ENCODE measurements around the gene RBFOX2.
"Not testable (repeated sequence)": the region's sequence is repeated elsewhere in the genome, so short reads cannot be mapped to it uniquely, and the experiment has no call there.

The RBFOX2 gene

GRCh38 chr22:35756722-35757121 is 271.9 kb downstream of the RBFOX2 start:
- DNase-seq, result no peak

GRCh38 chr22:35754761-35755160 is 273.9 kb downstream of the RBFOX2 start:
- DNase-seq, result no peak

GRCh38 chr22:35752863-35753189 is 275.8 kb downstream of the RBFOX2 start:
- DNase-seq, result no peak

GRCh38 chr22:35752006-35752862 is 276.4 kb downstream of the RBFOX2 start:
- DNase-seq, result no peak

- peak in 1 of 2 donors; percentile 22 for DNase-seq
Observed at GRCh38 chr22:35749808-35750207, 278.8 kb downstream of the RBFOX2 start.

- no peak for DNase-seq
Observed at GRCh38 chr22:35746946-35747703, 281.5 kb downstream of the RBFOX2 start.

- DNase-seq, result no peak
Observed at GRCh38 chr22:35746248-35746647, 282.4 kb downstream of the RBFOX2 start.

- no peak for DNase-seq
Observed at GRCh38 chr22:35743326-35743860, 285.2 kb downstream of the RBFOX2 start.

- DNase-seq, result no peak
Observed at GRCh38 chr22:35742342-35743100, 286.1 kb downstream of the RBFOX2 start.

GRCh38 chr22:35740616-35741015 is 288.0 kb downstream of the RBFOX2 start:
- no peak for DNase-seq

GRCh38 chr22:35739931-35740380 is 288.7 kb downstream of the RBFOX2 start:
- DNase-seq, result no peak

GRCh38 chr22:35739076-35739930 is 289.3 kb downstream of the RBFOX2 start:
- DNase-seq, result peak; percentile 8 to 13

GRCh38 chr22:35737886-35738285 is 290.7 kb downstream of the RBFOX2 start:
- not testable (repeated sequence) for DNase-seq

GRCh38 chr22:35736701-35737100 is 291.9 kb downstream of the RBFOX2 start:
- no peak for DNase-seq

- no peak for DNase-seq
Observed at GRCh38 chr22:35736166-35736565, 292.5 kb downstream of the RBFOX2 start.

GRCh38 chr22:35735542-35735941 is 293.1 kb downstream of the RBFOX2 start:
- DNase-seq, result no peak

- DNase-seq, result no peak
Observed at GRCh38 chr22:35734517-35734827, 294.2 kb downstream of the RBFOX2 start.

- no peak for DNase-seq
Observed at GRCh38 chr22:35733791-35734516, 294.7 kb downstream of the RBFOX2 start.

GRCh38 chr22:35733036-35733435 is 295.6 kb downstream of the RBFOX2 start:
- no peak for DNase-seq

GRCh38 chr22:35732116-35732515 is 296.5 kb downstream of the RBFOX2 start:
- DNase-seq, result no peak

GRCh38 chr22:35731321-35731720 is 297.3 kb downstream of the RBFOX2 start:
- no peak for DNase-seq

GRCh38 chr22:35729309-35729698 is 299.3 kb downstream of the RBFOX2 start:
- DNase-seq, result no peak
